ENCODE results near the gene CARNS1. TPM values are rescaled to one million over a fixed set of nuclear protein-coding genes. Genes with fewer than 3 reads are reported as not detected.

CARNS1 gene
- total and polyA plus RNA-seq, 2 of the 13 experiments (the other 11 are each of a cell fraction or from before 2014, with no cell fraction given): not detected

- TF ChIP-seq RNF219 (CRISPR knock-in tag; IDR thresholded peaks at IDR 0.05) (no peak), SMC3 (IDR thresholded peaks at IDR 0.05; ENCODE audit: low read length) (no peak), ZSCAN30 (CRISPR knock-in tag; IDR thresholded peaks at IDR 0.05) (no peak), CEBPB (IDR thresholded peaks at IDR 0.05; ENCODE audit: borderline replicate concordance, low read depth, low read length) (no peak), HIC2 (CRISPR knock-in tag; IDR thresholded peaks at IDR 0.05; ENCODE audit: low read depth) (0 out of 2 replicates have a peak, but pooled peaks have one; percentile 28), ZC3H13 (CRISPR knock-in tag; IDR thresholded peaks at IDR 0.05) (no peak), U2AF1 (optimal IDR thresholded peaks at IDR 0.05; ENCODE audit: low read depth, low read length) (no peak), EZH2 (conservative IDR thresholded peaks at IDR 0.05; ENCODE audit: low read depth, low read length) (no peak), GRHL1 (CRISPR knock-in tag; conservative IDR thresholded peaks at IDR 0.05) (no peak), NFATC3 (CRISPR knock-in tag; IDR thresholded peaks at IDR 0.05) (no peak), ZNF282 (IDR thresholded peaks at IDR 0.05; ENCODE audit: partially characterized antibody) (no peak), AGO2 (optimal IDR thresholded peaks at IDR 0.05; ENCODE audit: low read depth, low read length) (peak; percentile 32), KLF13 (CRISPR knock-in tag; IDR thresholded peaks at IDR 0.05) (no peak), SRSF4 (IDR thresholded peaks at IDR 0.05; ENCODE audit: low read depth, low read length, poor library complexity, severe bottlenecking) (no peak), POLR2A (IDR thresholded peaks at IDR 0.05; ENCODE audit: insufficient read depth in 1 of 2, low read depth in 2 of 2, low read length in 2 of 2) (0 out of 4 replicates have a peak, but pooled peaks of 1 of the 2 experiments have one; percentile 10), ZNF543 (CRISPR knock-in tag; IDR thresholded peaks at IDR 0.05) (no peak), MXD4 (CRISPR knock-in tag; IDR thresholded peaks at IDR 0.05) (no peak), TCF7 (IDR thresholded peaks at IDR 0.05; ENCODE audit: low read depth) (no peak), ZBTB33 (CRISPR knock-in tag; IDR thresholded peaks at IDR 0.05) (peak; percentile 84), TAF15 (IDR thresholded peaks at IDR 0.05; ENCODE audit: low read depth, low read length, poor library complexity, severe bottlenecking) (no peak), ZIK1 (CRISPR knock-in tag; IDR thresholded peaks at IDR 0.05; ENCODE audit: borderline replicate concordance, low read depth) (no peak), BRD4 (CRISPR knock-in tag; IDR thresholded peaks at IDR 0.05) (no peak)
Observed at GRCh38 chr11:67439321-67440228, 24.1 kb downstream of the CARNS1 start (continued).
